G401.6 (cell line): ENCODE data around the gene MRS2.
A peak's percentile ranks its signal among the peaks of the same experiment; 100 is the strongest.
"Not testable (repeated sequence)": the region's sequence is repeated elsewhere in the genome, so short reads cannot be mapped to it uniquely, and the experiment has no call there.

ENCODE experiments used
- FAIRE-seq: peaks from 2 replicates; lab custom pipeline; 2012; peaks lifted over from hg19 to GRCh38; lab: Jason Lieb, UNC

MRS2 gene, protein sequence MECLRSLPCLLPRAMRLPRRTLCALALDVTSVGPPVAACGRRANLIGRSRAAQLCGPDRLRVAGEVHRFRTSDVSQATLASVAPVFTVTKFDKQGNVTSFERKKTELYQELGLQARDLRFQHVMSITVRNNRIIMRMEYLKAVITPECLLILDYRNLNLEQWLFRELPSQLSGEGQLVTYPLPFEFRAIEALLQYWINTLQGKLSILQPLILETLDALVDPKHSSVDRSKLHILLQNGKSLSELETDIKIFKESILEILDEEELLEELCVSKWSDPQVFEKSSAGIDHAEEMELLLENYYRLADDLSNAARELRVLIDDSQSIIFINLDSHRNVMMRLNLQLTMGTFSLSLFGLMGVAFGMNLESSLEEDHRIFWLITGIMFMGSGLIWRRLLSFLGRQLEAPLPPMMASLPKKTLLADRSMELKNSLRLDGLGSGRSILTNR

DNA sequence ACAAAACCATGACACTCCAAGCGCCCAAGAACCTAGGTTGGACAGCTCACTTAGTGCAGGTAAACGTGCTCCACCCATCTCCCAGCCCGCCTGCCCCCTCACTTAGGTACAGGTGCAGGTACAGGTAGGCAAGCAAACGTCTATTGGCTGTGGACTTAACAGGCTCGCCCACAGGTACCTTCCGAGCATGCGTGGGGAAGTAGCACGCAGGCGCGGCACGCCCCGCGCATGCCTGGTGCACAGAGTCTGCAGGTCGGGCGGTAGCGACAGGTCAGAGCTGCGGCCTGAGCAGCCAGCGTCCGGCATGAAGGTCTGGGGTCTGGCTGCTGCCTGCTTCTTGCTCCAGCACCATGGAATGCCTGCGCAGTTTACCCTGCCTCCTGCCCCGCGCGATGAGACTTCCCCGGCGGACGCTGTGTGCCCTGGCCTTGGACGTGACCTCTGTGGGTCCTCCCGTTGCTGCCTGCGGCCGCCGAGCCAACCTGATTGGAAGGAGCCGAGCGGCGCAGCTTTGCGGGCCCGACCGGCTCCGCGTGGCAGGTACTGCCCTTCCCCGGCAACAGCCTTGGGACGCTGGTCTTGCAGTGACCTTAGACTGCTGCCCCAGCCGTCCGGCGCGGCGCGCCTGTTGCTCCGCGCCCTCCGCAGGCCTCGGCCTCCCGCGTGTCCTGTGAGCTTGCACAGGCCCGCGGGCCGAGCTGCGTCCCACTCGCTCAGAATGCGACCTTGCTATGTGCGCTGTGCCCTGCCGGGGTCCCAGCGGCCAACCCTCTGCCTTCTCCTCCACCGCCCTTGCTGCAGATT is at the start of gene MRS2:
Gene MRS2 (plus strand): TSS at position 240 of the 804 bp plus-strand sequence. CDS start 111 bp downstream, at position 351.
- no peak for FAIRE-seq

DNA sequence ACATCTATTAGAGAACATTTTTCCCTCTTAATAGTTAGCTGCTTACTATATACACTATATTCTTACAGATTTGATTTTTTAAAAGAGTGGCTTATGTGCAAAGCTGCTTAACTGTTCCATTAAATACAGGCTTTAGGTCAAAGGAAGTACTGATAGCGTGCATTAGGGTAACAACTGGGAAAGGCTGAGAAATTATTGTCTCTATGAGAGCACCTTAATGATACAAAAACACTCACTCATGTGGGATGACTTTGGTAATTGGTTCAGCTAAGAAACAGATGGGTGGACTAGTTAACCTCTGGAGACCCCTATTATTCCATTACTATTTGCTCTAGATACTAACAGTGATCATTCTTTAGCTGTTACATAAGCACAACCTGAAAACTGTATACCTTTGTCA is 48.9 kb upstream of the MRS2 start:
- FAIRE-seq = no peak

DNA sequence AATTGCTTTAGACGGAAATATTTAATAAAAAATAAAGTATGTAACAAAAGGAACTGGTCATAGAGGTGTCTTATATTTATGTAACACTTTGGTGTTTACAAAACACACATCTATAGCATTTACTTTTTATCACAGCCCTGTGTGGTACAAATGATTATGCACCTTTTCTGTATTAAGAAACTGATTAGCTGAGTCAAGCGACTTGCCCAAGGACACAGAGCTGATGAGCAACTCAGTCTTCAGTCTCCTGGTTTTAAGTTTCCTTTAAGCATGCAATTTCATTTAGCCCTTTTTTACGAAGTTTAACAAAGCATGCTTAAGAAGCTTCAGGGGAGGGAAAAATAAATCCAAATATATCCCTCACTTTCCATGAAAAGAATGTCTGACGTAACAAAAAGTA is 47.3 kb upstream of the MRS2 start:
- no peak for FAIRE-seq

DNA sequence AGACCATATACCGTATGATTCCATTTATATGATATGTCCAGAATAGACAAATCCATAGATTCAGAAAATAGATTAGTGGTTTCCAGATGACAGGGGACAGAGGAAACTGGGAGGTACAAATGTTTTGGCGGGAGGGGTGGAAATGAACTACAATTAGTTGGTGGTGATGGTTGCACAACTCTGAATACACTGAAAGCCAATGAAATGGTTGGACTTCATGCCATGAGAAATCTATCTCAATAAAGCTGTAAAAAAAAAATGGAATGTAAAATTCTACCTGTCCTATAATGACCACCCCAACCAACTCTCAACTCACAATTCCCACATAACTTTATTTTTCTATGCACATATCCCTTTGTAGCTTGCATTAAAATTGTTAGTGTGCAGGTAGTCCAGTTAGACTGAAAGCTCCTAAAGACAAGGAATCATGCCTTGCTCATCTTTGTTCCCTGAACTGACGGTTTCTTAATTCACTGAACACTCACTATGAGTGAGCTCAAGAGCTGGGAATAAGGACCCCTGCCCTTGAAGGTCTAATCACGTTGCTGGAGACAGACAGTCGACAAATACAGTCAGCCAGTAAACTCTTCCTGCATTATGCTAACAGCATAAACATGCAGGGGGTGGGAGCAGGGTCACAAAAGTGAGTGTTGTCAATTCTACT is 46.3 kb upstream of the MRS2 start:
- no peak for FAIRE-seq

DNA sequence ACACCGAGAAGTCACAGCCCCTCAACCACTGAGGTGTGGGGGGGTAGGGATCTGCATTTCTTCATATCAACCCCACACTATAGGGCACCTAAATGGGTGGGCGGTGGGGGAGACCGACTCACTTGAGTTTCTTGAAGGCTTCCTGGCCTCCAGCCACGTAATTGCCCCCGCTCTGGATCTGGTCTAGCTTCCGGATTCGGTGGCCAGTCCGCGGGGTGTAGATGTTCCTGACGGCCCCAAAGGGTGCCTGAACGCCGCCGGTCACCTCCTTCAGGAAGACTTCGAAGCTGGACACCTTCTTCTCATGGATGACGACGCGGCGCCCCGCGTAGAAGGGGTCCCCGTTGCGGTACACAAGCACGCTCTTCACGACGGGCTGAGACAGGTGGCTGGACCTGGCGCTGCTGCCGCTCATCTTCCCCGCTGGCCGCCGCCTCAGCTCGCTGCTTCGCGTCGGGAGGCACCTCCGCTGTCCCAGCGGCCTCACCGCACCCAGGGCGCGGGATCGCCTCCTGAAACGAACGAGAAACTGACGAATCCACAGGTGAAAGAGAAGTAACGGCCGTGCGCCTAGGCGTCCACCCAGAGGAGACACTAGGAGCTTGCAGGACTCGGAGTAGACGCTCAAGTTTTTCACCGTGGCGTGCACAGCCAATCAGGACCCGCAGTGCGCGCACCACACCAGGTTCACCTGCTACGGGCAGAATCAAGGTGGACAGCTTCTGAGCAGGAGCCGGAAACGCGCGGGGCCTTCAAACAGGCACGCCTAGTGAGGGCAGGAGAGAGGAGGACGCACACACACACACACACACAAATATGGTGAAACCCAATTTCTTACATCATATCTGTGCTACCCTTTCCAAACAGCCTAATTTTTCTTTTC is 45.2 kb upstream of the MRS2 start, which contains the start of gene DCDC2:
Gene DCDC2 (minus strand): TSS at position 724 of the 883 bp plus-strand sequence. CDS start 309 bp downstream, at position 415.
- no peak for FAIRE-seq

DNA sequence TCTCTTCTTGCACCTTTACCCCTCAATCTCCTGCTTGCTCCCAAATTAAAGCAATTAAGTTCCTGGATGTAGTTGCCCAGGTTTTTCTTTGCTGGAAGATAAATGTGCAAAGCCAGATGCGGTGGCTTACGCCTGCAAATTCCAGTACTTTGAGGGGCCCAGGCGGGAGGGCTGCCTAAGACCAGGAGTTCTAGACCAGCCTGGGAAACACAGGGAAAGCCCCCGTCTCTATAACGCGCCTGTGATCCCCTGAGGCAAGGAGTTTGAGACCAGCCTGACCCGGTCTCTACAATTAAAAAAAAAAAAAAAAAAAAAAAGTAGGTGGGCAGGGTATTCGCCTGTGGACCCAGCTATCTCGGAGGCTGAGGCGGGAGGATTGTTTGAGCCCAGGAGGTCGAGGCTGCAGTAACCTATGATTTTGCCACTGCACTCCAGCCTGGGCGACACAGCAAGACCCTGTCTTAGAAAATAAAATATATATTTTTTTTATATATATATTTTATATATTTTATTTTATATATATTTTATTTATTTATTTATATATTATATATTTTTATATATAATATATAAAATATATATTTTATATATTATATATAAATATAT is 44.4 kb upstream of the MRS2 start:
- FAIRE-seq = no peak

DNA sequence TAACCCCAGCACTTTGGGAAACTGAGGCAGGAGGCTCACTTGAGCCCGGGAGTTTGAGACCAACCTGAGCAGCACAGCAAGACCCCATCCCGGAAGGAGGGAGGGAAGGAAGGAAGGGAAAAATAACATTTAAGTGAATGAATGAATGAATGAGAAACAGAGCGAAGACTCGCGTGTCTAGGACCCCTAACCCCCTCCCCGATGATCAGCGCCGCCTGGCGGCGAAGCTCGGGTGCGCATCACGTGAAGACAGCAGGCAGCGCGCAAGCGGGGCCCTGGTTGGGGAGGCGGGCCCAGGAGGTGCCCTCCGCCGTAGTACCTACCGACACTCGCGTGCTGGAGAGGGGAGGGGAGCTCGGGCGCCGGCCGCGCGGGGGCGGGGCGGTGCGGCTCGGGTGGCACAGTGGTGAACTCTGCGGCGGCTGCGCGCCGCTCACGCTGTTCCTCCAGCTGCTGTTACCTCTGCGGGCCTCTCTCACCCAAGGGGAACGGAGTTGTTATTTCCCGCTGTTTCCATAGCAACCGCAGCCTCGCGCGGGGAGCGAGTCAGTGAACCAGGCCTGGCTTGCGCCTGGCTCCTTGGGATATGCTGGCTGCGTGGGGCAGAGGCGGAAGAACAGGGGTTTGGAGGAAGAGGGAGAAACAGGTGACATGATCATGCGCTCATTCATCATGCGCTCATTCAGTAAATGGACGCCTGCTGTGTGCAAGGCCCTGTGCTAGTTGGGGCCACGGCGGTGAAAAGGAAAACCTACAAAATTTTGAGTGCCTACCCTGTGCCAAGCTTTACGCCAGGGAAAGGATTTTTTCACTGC is 42.9 kb upstream of the MRS2 start:
- FAIRE-seq = no peak

DNA sequence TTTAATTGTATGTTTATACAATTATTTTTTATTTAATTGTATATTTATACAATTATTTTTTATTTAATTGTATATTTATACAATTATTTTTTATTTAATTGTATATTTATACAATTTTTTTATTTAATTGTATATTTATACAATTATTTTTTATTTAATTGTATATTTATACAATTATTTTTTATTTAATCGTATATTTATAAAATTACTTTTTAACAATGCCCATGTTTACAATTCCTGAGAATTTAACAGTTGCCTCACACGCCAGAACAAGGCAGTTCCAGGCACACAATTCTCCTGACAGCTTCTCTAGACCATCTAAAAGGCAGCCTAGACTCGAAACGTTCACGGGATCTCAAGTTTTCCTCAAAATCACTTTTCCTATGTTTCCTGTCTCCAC is 40.4 kb upstream of the MRS2 start:
- FAIRE-seq = peak; percentile 100

DNA sequence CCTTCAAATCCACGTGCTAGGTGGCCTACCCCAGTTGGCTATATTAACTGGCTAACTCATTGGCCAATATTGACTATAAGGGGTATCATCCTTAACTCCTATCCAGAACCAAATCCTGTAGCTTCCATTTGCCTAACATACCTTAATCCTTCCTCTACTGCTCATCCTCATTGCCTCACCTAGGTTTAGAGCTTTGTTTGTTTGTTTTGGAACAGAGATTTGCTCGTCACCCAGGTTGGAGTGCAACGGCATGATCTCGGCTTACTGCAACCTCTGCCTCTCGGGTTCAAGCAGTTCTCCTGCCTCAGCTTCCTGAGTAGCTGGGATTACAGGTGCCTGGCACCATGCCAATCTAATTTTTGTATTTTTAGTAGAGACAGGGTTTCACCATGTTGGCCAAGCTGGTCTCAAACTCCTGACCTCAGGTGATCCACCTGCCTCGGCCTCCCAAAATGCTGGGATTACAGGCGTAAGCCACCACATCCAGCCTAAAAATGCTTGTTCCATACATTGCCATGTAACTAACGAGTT is 37.6 kb upstream of the MRS2 start:
- not testable (repeated sequence) for FAIRE-seq

DNA sequence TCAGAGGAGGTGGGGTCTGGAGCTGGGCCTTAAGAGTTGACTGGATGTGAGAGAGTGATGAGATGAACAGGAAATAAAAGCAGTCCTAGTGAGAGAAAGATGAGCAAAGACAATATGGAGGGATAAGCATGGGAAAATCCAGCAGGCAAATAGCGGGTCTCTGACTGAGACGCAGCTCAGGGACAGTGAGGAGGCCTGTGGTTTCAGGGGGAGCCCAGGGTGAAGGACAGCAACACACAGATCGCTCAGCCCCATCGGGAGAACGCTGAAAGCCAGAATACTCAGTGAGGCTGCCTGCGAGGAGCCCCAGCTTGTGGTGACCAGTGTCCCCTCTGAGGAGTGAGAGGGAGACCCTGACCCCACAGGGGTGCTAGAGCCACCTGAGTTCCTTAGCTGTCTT is 28.1 kb upstream of the MRS2 start:
- no peak for FAIRE-seq

DNA sequence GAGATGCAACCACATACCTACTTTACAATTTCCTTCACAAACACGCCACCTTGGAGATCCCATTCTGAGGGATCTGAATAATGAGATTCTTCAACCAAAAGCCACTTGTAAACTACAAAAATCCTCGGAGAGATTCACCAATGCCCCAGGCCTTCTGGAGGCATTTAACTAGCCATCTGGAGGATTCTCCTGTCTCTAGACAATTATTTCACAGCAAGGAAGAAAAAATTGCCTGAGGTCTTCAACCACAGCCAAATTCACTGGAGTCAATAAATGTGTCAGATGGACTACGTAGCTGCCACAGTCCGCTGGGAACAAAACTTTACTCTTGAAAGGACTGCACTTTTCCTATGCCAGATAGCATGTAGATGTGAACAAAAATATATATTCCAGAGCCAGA is 25.9 kb upstream of the MRS2 start:
- FAIRE-seq = no peak

DNA sequence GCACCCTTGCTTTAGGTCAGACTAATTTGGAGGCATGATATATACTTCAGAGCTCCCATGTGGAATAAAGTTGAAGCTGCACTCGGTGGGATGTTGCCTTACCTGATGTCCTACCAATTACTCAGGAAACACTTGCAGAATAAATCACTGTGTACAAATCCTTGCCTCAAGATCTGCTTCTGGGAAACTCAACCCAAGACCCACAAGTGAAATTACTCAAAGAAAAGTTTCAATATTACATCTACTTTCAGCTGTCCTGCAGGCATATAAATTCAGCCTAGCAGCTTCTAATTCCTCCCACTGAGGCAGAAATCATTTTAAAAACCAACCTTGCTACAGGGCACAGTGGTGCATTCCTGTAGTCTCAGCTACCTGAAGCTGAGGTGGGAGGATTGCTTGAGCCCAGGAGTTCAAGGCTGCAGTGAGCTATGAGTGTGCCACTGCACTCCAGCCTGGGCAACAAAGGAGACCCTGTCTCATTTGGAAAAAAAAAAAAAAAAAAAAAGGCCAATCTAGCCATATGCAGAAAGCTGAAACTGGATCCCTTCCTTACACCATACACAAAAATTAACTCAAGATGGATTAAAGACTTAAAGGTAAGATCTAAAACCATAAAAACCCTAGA is 24.2 kb upstream of the MRS2 start:
- no peak for FAIRE-seq

DNA sequence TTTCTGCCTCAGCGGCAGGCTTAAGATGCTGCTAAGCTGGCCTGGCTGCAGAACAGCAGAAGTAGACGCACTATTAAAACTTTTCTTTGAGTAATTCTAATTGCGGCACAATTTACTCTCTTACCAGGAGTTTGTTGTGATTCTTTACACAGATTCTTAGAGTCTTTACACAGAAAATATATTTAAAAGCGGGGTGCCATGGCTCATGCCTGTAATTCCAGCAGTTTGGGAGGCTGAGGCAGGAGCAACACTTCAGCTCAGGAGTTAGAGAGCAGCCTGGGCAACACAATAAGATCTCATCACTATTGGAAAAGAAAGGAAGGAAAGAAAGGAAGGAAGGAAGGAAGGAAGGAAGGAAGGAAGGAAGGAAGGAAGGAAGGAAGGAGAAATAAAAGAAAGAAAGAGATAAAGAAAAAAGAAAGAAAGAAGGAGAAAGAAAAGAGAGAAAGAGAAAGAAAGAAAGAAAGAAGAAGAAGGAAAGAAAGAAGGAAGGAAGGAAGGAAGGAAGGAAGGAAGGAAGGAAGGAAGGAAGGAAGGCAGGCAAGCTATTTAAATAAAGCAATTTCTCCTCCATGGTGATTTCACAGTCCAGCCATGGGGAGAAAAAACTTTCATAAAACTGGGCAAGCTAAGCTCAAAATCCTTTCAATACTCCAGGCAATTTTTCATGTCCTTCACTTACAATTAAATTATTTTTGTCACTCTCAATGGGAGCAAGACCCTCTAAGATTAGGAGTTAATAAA is 21.1 kb upstream of the MRS2 start:
- FAIRE-seq = no peak

DNA sequence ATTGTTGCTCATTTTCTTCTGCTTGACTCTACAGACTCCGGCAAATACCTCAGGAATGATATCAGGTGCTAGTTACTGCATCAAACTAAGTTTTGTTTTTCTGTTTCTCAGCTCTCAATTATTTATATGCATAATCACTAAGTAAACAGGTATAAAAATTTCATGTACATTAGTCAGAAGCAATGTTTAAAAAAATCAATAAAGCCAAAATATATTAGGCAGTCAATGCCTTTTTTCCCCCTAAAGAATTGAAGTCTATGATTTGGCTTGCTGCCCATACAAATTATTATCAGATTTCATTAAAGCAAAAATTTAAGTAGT is 20.6 kb upstream of the MRS2 start:
- FAIRE-seq = no peak

DNA sequence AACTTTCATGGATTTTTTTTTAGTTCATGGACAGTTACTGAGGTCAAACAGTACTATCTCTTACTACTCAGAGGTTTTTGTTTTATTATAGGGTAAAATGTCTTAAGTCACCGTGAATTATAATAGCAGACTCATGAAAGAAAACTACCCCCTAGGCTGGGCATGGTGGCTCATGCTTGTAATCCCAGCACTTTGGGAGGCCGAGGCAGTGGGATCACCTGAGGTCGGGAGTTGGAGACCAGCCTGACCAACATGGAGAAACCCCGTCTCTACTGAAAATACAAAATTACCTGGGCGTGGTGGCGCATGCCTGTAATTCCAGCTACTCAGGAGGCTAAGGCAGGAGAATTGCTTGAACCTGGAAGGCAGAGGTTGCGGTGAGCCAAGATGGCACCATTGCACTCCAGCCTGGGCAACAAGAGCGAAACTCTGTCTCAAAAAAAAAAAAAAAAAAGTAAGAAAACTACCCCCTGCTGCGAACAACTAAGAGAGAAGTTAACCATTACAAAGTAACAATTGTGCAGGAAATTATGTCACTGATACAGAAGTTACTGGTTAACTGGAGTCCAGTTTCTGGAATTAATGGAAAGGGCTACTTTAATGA is 19.7 kb upstream of the MRS2 start:
- not testable (repeated sequence) for FAIRE-seq

DNA sequence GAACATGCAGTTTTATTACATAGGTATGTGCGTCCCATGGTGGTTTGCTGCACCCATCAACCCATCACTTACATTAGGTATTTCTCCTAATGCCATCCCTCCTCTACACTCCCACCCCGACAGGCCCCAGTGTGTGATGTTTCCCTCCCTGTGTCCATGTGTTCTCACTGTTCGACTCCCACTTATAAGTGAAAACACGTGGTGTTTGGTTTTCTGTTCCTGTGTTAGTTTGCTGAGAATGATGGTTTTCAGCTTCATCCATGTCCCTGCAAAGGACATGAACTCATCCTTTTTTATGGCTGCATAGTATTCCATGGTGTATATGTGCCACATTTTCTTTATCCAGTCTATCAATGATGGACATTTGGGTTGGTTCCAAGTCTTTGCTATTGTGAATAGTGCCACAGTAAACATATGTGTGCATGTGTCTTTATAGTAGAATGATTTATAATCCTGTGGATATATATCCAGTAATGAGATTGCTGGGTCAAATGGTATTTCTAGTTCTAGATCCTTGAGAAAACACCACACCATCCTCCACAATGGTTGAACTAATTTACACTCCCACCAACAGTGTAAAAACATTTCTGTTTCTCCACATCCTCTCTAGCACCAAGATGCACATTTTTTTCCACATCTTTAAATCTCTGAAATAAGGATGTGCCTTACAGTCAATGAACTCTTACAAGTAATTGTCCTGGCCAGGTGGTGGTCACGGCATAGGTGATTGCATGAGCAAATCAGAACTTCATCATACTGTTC is 18.2 kb upstream of the MRS2 start:
- not testable (repeated sequence) for FAIRE-seq

DNA sequence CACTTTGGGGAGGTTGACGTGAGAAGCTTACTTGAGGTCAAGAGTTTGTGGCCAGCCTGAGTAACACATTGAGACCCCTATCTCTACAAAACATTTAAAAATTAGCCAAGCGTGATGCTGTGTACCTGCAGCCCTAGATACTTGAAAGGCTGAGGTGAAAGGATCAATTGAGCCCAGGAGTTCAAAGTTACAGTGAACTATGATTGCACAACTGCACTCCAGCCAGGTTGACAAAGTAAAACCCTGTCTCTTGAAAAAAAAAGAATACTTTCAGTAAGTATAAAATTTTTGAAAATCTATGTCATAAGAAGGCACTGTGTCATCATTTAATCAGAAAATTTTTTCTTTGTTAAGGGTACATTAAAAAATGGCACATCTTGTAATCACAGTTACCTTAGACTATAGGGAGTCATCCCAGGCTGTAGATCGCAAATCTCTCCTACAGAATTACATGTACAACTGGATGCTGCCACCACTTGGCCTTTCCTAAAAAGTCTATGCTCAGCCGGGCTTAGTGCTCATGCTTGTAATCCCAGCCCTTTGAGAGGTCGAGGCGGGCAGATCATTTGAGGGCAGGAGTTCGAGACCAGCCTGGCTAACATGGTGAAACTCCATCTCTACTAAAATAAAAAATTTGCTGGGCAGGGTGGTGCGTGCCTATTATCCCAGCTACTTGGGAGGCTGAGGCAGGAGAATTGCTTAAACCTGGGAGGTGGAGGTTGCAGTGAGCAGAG is 17.0 kb upstream of the MRS2 start:
- no peak for FAIRE-seq
